ENCODE results near the gene HRG. TPM values are rescaled to one million over a fixed set of nuclear protein-coding genes. Genes with fewer than 3 reads are reported as not detected.

HRG gene
- total RNA-seq, 4 donors from 2014 or later, result 0.46 to 1.1 TPM; not detected in 2

DNA sequence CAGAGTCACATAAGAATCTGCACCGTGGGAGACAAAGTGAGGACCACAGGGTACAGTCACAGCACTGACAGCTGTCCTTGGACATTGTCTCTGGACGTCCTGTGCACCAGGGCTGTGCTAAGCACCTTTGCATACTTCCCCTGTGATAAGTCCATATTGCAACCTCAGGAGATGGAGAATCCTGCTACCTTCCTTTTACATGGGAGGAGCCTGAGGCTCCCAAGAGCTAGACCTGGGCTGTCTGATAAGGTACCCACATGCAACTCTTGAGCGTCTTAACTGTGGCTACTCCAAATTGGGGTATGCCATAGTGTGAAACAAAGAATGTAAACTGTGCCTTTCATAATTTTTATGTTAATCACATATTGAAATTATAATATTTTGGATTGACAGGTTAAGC, 28.1 kb upstream of the HRG start:
- no peak overlapping the region for H3K4me3 ChIP-seq
- ATAC-seq, result no peak
- in situ Hi-C loops (cut with MboI; ENCODE audit: low sequenced_read_pairs in 4 of 4), result no loop called here
- no peaks in the 10 kb centered on the region for H3K36me3 ChIP-seq
- H3K27ac ChIP-seq, result no peak overlapping the region
- intact Hi-C loops (cut with DNase I; ENCODE audit: low total_unique reads), result no loop called here
- DNase-seq, result no peak
- peaks cover 0 to 8% (median 2%) of the 10 kb centered on the region in 3 donors for H3K27me3 ChIP-seq
- TF ChIP-seq, protein P1, sequence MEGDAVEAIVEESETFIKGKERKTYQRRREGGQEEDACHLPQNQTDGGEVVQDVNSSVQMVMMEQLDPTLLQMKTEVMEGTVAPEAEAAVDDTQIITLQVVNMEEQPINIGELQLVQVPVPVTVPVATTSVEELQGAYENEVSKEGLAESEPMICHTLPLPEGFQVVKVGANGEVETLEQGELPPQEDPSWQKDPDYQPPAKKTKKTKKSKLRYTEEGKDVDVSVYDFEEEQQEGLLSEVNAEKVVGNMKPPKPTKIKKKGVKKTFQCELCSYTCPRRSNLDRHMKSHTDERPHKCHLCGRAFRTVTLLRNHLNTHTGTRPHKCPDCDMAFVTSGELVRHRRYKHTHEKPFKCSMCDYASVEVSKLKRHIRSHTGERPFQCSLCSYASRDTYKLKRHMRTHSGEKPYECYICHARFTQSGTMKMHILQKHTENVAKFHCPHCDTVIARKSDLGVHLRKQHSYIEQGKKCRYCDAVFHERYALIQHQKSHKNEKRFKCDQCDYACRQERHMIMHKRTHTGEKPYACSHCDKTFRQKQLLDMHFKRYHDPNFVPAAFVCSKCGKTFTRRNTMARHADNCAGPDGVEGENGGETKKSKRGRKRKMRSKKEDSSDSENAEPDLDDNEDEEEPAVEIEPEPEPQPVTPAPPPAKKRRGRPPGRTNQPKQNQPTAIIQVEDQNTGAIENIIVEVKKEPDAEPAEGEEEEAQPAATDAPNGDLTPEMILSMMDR (IDR thresholded peaks at IDR 0.05 in 4 of 5, conservative IDR thresholded peaks at IDR 0.05 in 1 of 5), result no peak
- no peaks in the 10 kb centered on the region for H3K4me1 ChIP-seq
- no peaks in the 10 kb centered on the region for H3K9me3 ChIP-seq

DNA sequence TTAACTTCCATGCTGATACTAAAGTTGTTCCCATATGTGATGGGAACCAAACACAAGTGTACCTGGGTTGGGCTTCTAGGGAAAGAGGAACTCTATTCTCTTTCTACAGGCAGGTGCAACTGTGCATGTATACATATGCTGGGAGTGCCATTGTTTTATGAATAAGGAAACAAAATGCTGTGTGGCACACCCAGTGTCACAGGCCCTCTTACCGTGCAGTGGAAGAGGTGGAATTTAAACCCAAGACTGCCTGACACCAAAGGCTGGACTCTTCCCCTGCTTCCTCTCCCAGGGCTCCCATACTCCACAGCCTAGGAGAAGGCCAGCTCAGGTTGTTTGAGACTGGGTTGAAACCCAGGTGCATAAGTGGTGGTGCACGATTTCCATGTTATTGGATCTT, 27.6 kb upstream of the HRG start:
- H3K27ac ChIP-seq, result no peak overlapping the region
- no peak for ATAC-seq
- no peaks in the 10 kb centered on the region for H3K36me3 ChIP-seq
- TF ChIP-seq, protein P1 (IDR thresholded peaks at IDR 0.05 in 4 of 5, conservative IDR thresholded peaks at IDR 0.05 in 1 of 5), result no peak
- TF ChIP-seq POLR2A (IDR thresholded peaks at IDR 0.05), result no peak
- DNase-seq, result no peak
- intact Hi-C loops (cut with DNase I; ENCODE audit: low total_unique reads), result no loop called here
- H3K9me3 ChIP-seq, result no peaks in the 10 kb centered on the region
- H3K4me3 ChIP-seq, result no peak overlapping the region
- H3K27me3 ChIP-seq, result peaks cover 0 to 8% (median 2%) of the 10 kb centered on the region in 3 donors
- in situ Hi-C loops (cut with MboI; ENCODE audit: low sequenced_read_pairs in 4 of 4), result no loop called here
- H3K4me1 ChIP-seq, result no peaks in the 10 kb centered on the region

DNA sequence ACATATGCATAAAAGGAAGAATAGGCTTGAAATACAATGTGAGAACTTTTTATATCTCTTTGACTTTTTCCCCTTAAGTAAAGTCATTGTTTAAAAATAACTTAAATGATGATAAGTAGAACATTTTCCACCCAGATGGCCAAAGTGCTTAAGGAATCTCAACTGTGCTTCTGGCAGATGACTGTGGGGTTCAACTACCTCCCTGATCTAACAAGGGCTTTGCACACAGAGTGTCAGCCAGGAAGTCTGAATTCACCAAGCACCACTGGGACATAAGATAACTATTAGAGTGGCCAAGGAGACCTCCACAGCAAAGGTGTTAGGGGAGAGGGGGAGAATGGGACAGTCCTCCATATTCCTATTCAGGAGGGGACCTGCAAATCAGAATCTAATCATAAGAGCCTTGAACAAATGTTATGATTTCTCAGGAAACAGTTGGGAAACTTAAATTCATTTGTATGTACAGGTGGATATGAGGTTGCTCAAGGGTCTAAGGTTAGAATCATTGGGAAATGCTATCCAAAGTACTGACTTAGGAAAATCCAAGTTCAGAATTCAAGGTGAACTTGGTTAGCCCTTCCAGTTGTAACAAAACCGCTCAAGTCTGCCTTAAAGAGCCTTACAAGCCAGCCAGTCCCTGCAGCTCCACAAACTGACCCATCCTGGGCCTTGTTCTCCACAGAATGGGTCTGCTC, 25.9 kb upstream of the HRG start, which contains the start of gene FETUB:
FETUB (plus strand) TSS at position 622 of the 695 bp plus-strand sequence; CDS start at position 684, 62 bp downstream.
- intact Hi-C loops (cut with DNase I; ENCODE audit: low total_unique reads), result no loop called here
- Histone ChIP-seq H3K4me3 (no peak within 1 kb of the TSS), H3K9me3 (no peaks in the 10 kb centered on the region), H3K27me3 (peaks cover 0 to 8% (median 2%) of the 10 kb centered on the region in 3 donors), H3K27ac (no peak within 1 kb of the TSS), H3K4me1 (no peaks in the 10 kb centered on the region), H3K36me3 (no peaks in the 10 kb centered on the region)
- in situ Hi-C loops (cut with MboI; ENCODE audit: low sequenced_read_pairs in 4 of 4), result no loop called here
- DNase-seq (no peak), ATAC-seq (no peak)
- TF ChIP-seq, protein P1 (IDR thresholded peaks at IDR 0.05 in 4 of 5, conservative IDR thresholded peaks at IDR 0.05 in 1 of 5), result no peak
- no peak for TF ChIP-seq POLR2A (IDR thresholded peaks at IDR 0.05)

DNA sequence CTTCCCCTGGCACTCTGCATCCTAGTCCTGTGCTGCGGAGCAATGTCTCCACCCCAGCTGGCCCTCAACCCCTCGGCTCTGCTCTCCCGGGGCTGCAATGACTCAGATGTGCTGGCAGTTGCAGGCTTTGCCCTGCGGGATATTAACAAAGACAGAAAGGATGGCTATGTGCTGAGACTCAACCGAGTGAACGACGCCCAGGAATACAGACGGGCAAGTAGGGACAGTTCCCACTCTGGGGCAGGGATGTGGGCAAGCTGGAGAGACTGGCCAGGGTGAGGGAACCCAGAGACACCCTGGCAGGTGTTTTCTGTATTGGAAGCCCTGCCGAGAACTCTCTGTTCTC, 25.4 kb upstream of the HRG start:
- no peak for DNase-seq
- Histone ChIP-seq H3K36me3 (no peaks in the 10 kb centered on the region), H3K4me1 (no peaks in the 10 kb centered on the region), H3K4me3 (no peak overlapping the region), H3K27me3 (peaks cover 0 to 8% (median 2%) of the 10 kb centered on the region in 3 donors), H3K9me3 (no peaks in the 10 kb centered on the region), H3K27ac (no peak overlapping the region)
- ATAC-seq, result no peak
- intact Hi-C loops (cut with DNase I; ENCODE audit: low total_unique reads), result no loop called here
- in situ Hi-C loops (cut with MboI; ENCODE audit: low sequenced_read_pairs in 4 of 4), result no loop called here
- TF ChIP-seq, protein P1 (IDR thresholded peaks at IDR 0.05 in 4 of 5, conservative IDR thresholded peaks at IDR 0.05 in 1 of 5), result no peak
- TF ChIP-seq POLR2A (IDR thresholded peaks at IDR 0.05), result no peak

DNA sequence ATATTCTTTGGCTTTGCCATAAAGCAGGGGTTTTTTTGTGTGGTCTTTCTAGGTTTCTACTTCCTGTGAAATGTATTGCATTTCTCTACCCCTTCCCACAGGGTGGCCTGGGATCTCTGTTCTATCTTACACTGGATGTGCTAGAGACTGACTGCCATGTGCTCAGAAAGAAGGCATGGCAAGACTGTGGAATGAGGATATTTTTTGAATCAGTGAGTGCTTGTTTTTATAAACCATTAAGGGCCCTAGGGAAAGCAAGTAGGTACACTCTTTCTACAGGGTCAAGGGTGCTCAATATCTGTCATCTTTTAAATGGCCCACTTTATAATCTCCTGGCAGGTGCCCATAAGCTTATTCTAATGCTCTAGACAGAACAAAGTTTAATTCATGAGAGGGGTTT, 24.9 kb upstream of the HRG start:
- H3K9me3 ChIP-seq, result no peaks in the 10 kb centered on the region
- H3K4me3 ChIP-seq, result no peak overlapping the region
- ATAC-seq (no peak), DNase-seq (no peak)
- no peaks in the 10 kb centered on the region for H3K4me1 ChIP-seq
- H3K27ac ChIP-seq, result no peak overlapping the region
- in situ Hi-C loops (cut with MboI; ENCODE audit: low sequenced_read_pairs in 4 of 4) (no loop called here), intact Hi-C loops (cut with DNase I; ENCODE audit: low total_unique reads) (no loop called here)
- TF ChIP-seq POLR2A (IDR thresholded peaks at IDR 0.05), result no peak
- TF ChIP-seq, protein P1 (IDR thresholded peaks at IDR 0.05 in 4 of 5, conservative IDR thresholded peaks at IDR 0.05 in 1 of 5), result no peak
- no peaks in the 10 kb centered on the region for H3K36me3 ChIP-seq
- H3K27me3 ChIP-seq, result peaks cover 0 to 8% (median 2%) of the 10 kb centered on the region in 3 donors
